Colonic mucosa (tissue), 4 donors: ENCODE measurements around the gene TMC7. TPM values are rescaled to one million over a fixed set of nuclear protein-coding genes. Genes with fewer than 3 reads are reported as not detected.

Experiments used
- DNase-seq: peaks from one replicate; pipeline ENCODE4 v3.0.0-alpha.2; 2020
- H3K27ac ChIP-seq: fragments of 200-600 bp; one replicate; pipeline ENCODE4 v1.8.0; 2021
- H3K27me3 ChIP-seq: fragments of 200-600 bp; one replicate; pipeline ENCODE4 v1.8.0; 2021
- H3K36me3 ChIP-seq: fragments of 200-600 bp; one replicate; pipeline ENCODE4 v1.8.0; 2021
- H3K4me1 ChIP-seq: fragments of 200-600 bp; one replicate; pipeline ENCODE4 v1.8.0; 2021; ENCODE audit warnings: mild to moderate bottlenecking
- H3K4me3 ChIP-seq: fragments of 200-600 bp; one replicate; pipeline ENCODE4 v1.8.0; 2021
- H3K9ac ChIP-seq, 2 donors: one replicate each; pipeline ENCODE4 v1.7.0; 2013; ENCODE audit warnings: control low read depth in 2 of 2, low read depth in 2 of 2, low read length in 2 of 2
- H3K9me3 ChIP-seq: fragments of 200-600 bp; one replicate; pipeline ENCODE4 v1.8.0; 2021
- CTCF ChIP-seq: fragments of 200-600 bp; IDR thresholded peaks from one replicate; pipeline ENCODE4 v1.8.0; 2022; ENCODE audit warnings: antibody characterized with exemption, mild to moderate bottlenecking
- intact Hi-C: fragments of 100-400 bp; cut with DNase I; formaldehyde crosslinking; loops from one replicate; pipeline ENCODE4 v1.14.1; 2022
- total RNA-seq, 2 donors: library from RNA; stranded (reverse); fragmentation: NEBNext Ultra II Directional in 1 of 2; extraction: Animal tissue kit (Norgen Biotek cat#: 25700) in 1 of 2; gene quantifications; one replicate each; pipeline ENCODE4 v1.2.1, GENCODE V29; 2021
- donor health status: healthy.
- donor health status: DM: no; HTN: no; CAD: no.
- donor health status: DM: no; HTN: no; CAD: no.

The TMC7 gene
- total RNA-seq, 2 donors from 2014 or later = 10.0 to 10.6 TPM

DNA sequence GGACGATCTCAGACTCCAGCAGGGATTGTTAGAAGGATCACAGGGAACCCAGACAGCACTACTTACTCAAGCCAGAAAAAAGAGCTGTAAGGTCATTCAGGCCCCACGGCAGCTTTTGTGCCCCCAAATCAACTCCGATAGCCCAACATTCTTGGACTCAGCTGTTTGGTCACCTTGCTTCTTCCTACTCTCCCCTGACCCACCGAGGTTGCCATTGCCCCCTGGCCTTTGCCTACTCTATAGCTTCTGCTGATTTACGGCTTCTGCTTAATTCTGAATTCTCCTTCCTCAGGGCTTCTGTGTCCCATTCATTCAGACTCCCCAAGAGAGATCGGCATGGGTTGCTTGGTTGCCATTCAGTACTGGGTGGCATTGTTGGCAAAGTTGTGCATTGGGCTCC lies 121.4 kb downstream of the TMC7 start:
- TF ChIP-seq CTCF = no peak
- H3K9me3 ChIP-seq = no peaks in the 10 kb centered on the region
- no peaks in the 10 kb centered on the region for H3K27me3 ChIP-seq
- no peaks in the 10 kb centered on the region for H3K4me1 ChIP-seq
- H3K27ac ChIP-seq = no peak overlapping the region
- H3K36me3 ChIP-seq = no peaks in the 10 kb centered on the region
- DNase-seq = no peak
- H3K4me3 ChIP-seq = no peak overlapping the region
- no peak overlapping the region for H3K9ac ChIP-seq
- intact Hi-C loops = no loop called here

DNA sequence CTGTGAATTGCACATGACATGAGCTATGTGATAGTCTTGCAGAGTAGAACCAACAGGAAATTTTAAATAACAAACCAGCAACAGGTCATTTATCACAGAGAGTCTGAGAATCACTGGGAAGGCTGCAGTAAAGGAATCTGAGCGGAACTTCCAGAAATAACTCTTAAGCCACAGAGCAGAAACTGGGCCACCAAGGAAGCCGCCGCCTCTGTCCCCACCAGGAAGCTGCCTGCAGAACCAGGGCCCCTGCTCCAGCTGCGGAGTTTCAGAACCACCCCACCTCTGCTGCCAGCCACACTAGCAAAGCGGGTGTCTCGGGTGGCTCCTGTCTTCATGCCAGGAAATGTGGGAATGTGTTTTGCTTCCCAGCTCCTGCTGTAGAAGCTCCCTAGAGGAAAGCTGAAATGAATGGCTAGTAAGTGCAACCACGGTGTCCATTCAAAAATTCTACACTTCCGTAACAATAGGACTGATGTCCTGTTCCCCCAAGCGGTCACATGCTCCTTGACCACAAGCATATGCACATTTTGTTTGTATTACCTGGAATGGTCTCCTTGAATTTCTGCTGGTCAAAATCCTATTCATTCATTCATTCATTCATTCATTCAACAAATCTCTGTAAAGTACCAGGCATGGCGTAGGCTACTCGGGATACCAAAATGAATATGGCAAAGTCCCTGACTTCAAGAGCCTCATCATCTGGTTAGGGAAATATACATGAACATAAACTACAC lies 122.3 kb downstream of the TMC7 start:
- Histone ChIP-seq H3K36me3 (no peaks in the 10 kb centered on the region), H3K9me3 (no peaks in the 10 kb centered on the region), H3K9ac (no peak overlapping the region), H3K4me3 (no peak overlapping the region), H3K27ac (no peak overlapping the region), H3K27me3 (no peaks in the 10 kb centered on the region), H3K4me1 (no peaks in the 10 kb centered on the region)
- DNase-seq = no peak
- intact Hi-C loops = no loop called here
- TF ChIP-seq CTCF = no peak

GRCh38 chr16:19106625-19107020 lies 122.9 kb downstream of the TMC7 start:
- intact Hi-C loops = no loop called here
- H3K27ac ChIP-seq = no peak overlapping the region
- H3K4me1 ChIP-seq = no peaks in the 10 kb centered on the region
- no peaks in the 10 kb centered on the region for H3K9me3 ChIP-seq
- H3K9ac ChIP-seq = no peak overlapping the region
- TF ChIP-seq CTCF = no peak
- H3K4me3 ChIP-seq = no peak overlapping the region
- no peaks in the 10 kb centered on the region for H3K27me3 ChIP-seq
- no peaks in the 10 kb centered on the region for H3K36me3 ChIP-seq
- DNase-seq = no peak

GRCh38 chr16:19108409-19109287 lies 124.9 kb downstream of the TMC7 start:
- no peak for TF ChIP-seq CTCF
- H3K27me3 ChIP-seq = no peaks in the 10 kb centered on the region
- intact Hi-C loops = no loop called here
- no peak overlapping the region for H3K4me3 ChIP-seq
- no peaks in the 10 kb centered on the region for H3K4me1 ChIP-seq
- no peaks in the 10 kb centered on the region for H3K36me3 ChIP-seq
- H3K27ac ChIP-seq = no peak overlapping the region
- no peak overlapping the region for H3K9ac ChIP-seq
- no peak for DNase-seq
- no peaks in the 10 kb centered on the region for H3K9me3 ChIP-seq

DNA sequence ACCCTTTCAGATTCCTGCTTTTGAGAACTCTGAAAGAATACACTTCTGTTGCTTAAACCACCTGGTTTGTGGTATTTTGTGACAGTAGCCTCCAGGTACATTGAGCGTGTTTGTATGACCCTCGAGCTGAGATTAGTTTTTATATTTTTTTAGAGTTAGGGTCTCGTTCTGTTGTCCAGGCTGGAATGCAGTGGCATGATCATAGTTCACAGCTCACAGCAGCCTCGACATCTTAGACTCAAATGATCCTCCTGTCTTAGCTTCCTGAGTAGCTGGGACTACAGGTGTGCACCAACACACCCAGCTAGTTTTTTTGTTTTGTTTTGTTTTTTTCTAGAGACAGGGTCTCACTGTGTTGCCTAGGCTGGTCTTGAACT lies 125.5 kb downstream of the TMC7 start:
- no peak overlapping the region for H3K9ac ChIP-seq
- TF ChIP-seq CTCF = no peak
- intact Hi-C loops = no loop called here
- H3K4me1 ChIP-seq = no peaks in the 10 kb centered on the region
- no peak for DNase-seq
- no peaks in the 10 kb centered on the region for H3K9me3 ChIP-seq
- H3K4me3 ChIP-seq = no peak overlapping the region
- H3K36me3 ChIP-seq = no peaks in the 10 kb centered on the region
- no peaks in the 10 kb centered on the region for H3K27me3 ChIP-seq
- H3K27ac ChIP-seq = no peak overlapping the region
